Trophoblast cell (in vitro differentiated cells and primary cell): ENCODE results near the gene SGCD.

Source experiments
- DNase-seq, 2 donors: peaks; one replicate each; pipeline ENCODE4 v3.0.0-alpha.2; 2016
- H2AFZ ChIP-seq: 2 replicates; pipeline ENCODE4 v1.6.1; 2013; ENCODE audit warnings: low read length, moderate library complexity, mild to moderate bottlenecking; ENCODE audit not compliant: insufficient read depth, poor library complexity
- H2AK5ac ChIP-seq: 2 replicates; pipeline ENCODE4 v1.6.1; 2013; ENCODE audit warnings: mild to moderate bottlenecking, low read length
- H2BK120ac ChIP-seq: 2 replicates; pipeline ENCODE4 v1.6.1; 2013; ENCODE audit warnings: low read length, mild to moderate bottlenecking, moderate library complexity; ENCODE audit not compliant: insufficient read depth, poor library complexity
- H2BK12ac ChIP-seq: 2 replicates; pipeline ENCODE4 v1.6.1; 2013; ENCODE audit warnings: mild to moderate bottlenecking, low read length, moderate library complexity
- H2BK5ac ChIP-seq: 2 replicates; pipeline ENCODE4 v1.6.1; 2013; ENCODE audit warnings: low read length, low read depth, moderate library complexity, mild to moderate bottlenecking; ENCODE audit not compliant: poor library complexity
- H3K14ac ChIP-seq: 2 replicates; pipeline ENCODE4 v1.6.1; 2013; ENCODE audit warnings: mild to moderate bottlenecking, low read length
- H3K18ac ChIP-seq: 2 replicates; pipeline ENCODE4 v1.6.1; 2013; ENCODE audit warnings: mild to moderate bottlenecking, low read length
- H3K23ac ChIP-seq: 2 replicates; pipeline ENCODE4 v1.6.1; 2013; ENCODE audit warnings: low read length
- H3K27ac ChIP-seq: 2 replicates; pipeline ENCODE4 v1.5.1; 2013; ENCODE audit warnings: low read depth, mild to moderate bottlenecking, inconsistent platforms, low read length, moderate library complexity
- H3K27me3 ChIP-seq: 2 replicates; pipeline ENCODE4 v1.6.1; 2013; ENCODE audit warnings: inconsistent platforms, mild to moderate bottlenecking, low read length, moderate library complexity; ENCODE audit not compliant: insufficient read depth
- H3K36me3 ChIP-seq, 2 experiments: 1 replicate in 1 of 2; 2 replicates in 1 of 2; pipeline ENCODE4 v1.6.1; 2013; ENCODE audit warnings: low read length in 2 of 2, mild to moderate bottlenecking in 2 of 2, moderate library complexity in 1 of 2; ENCODE audit not compliant: insufficient read depth in 2 of 2, control insufficient read depth in 1 of 2
- H3K4ac ChIP-seq: 2 replicates; pipeline ENCODE4 v1.6.1; 2013; ENCODE audit warnings: low read depth, mild to moderate bottlenecking, low read length, moderate library complexity
- H3K4me1 ChIP-seq, 2 experiments: 1 replicate in 1 of 2; 2 replicates in 1 of 2; pipeline ENCODE4 v1.6.1; 2013; ENCODE audit warnings: low read length in 2 of 2, mild to moderate bottlenecking in 2 of 2, moderate library complexity in 1 of 2; ENCODE audit not compliant: insufficient read depth in 2 of 2, control insufficient read depth in 1 of 2
- H3K4me2 ChIP-seq: 2 replicates; pipeline ENCODE4 v1.6.1; 2013; ENCODE audit warnings: inconsistent platforms, mild to moderate bottlenecking, low read length, moderate library complexity
- H3K4me3 ChIP-seq: 2 replicates; pipeline ENCODE4 v1.5.1; 2013; ENCODE audit warnings: mild to moderate bottlenecking, low read depth, low read length, inconsistent platforms
- H3K79me1 ChIP-seq: one replicate; pipeline ENCODE4 v1.6.1; 2013; ENCODE audit warnings: low read length
- H3K79me2 ChIP-seq: 2 replicates; pipeline ENCODE4 v1.6.1; 2013; ENCODE audit warnings: low read length, mild to moderate bottlenecking; ENCODE audit not compliant: control insufficient read depth, insufficient read depth, poor library complexity
- H3K9ac ChIP-seq: 2 replicates; pipeline ENCODE4 v1.6.1; 2013; ENCODE audit warnings: mild to moderate bottlenecking, low read length
- H3K9me3 ChIP-seq: 2 replicates; pipeline ENCODE4 v1.6.1; 2013; ENCODE audit warnings: low read depth, mild to moderate bottlenecking, control low read depth, inconsistent platforms, low read length; ENCODE audit not compliant: insufficient read depth
- H4K12ac ChIP-seq: 2 replicates; pipeline ENCODE4 v1.6.1; 2013; ENCODE audit warnings: low read depth, mild to moderate bottlenecking, low read length, moderate library complexity
- H4K8ac ChIP-seq: 2 replicates; pipeline ENCODE4 v1.6.1; 2013; ENCODE audit warnings: low read depth, mild to moderate bottlenecking, low read length, moderate library complexity
- H4K91ac ChIP-seq: one replicate; pipeline ENCODE4 v1.6.1; 2013; ENCODE audit warnings: low read depth, mild to moderate bottlenecking, low read length, moderate library complexity
- WGBS: extraction: QIAGEN DNeasy Blood & Tissue Kit; methylation state at CpG from one replicate; pipeline ENCODE4 v1.1.7; 2013; ENCODE audit warnings: missing lambda C conversion rate; ENCODE audit not compliant: insufficient read length, insufficient coverage; ENCODE audit errors: extremely low coverage; 5-methylcytosine and 5-hydroxymethylcytosine counted together

SGCD gene

DNA sequence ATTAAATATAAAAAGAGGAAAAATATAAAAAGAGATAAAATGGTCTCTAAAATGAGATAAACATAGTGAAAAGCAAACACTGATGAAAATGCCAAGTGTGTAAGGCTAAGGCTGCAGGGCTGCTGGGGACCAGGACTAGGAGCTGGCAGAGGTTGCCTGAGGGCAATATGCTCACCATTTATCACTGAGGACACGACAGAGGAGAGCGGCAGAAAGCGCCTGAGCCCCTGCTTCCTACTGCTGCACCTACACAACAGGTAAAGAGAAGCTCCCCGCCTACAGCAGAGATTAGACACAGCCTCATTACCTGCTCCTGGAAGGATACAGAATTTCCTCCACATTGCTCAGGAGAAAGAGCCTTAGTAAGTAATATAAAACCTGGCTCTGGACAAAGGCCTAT lies 452.5 kb downstream of the SGCD start:
- no peaks in the 10 kb centered on the region for H3K79me2 ChIP-seq

DNA sequence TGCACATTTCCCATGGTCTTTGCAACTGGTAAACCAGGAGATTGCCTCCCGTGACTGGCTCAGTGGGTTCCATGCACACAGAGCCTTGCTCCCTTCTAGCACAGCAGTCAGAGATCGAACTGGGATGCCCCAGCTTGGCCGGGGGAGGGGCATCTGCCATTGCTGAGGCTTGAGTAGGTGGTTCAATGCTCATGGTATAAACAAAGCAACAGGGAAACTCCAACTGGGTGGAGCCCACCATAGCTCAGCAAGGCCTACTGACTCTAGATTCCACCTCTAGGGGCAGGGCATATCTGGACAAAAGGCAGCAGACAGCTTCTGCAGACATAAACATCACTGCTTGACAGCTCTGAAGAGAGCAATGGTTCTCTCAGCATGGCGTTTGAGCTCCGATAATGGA lies 456.1 kb downstream of the SGCD start:
- no peak overlapping the region for H2AFZ ChIP-seq
- no peak overlapping the region for H3K4me3 ChIP-seq
- H3K79me1 ChIP-seq = no peaks in the 10 kb centered on the region
- H3K9me3 ChIP-seq = no peaks in the 10 kb centered on the region
- no peak overlapping the region for H3K27ac ChIP-seq
- H3K79me2 ChIP-seq = no peaks in the 10 kb centered on the region
- H2BK12ac ChIP-seq = no peak overlapping the region
- no peaks in the 10 kb centered on the region for H3K4me1 ChIP-seq
- no peak overlapping the region for H2AK5ac ChIP-seq
- H4K12ac ChIP-seq = no peak overlapping the region
- no peak overlapping the region for H3K23ac ChIP-seq
- H3K9ac ChIP-seq = no peak overlapping the region
- H3K18ac ChIP-seq = no peak overlapping the region
- no peak overlapping the region for H3K4ac ChIP-seq
- H2BK5ac ChIP-seq = no peak overlapping the region
- no peak for DNase-seq
- no peaks in the 10 kb centered on the region for H3K27me3 ChIP-seq
- H2BK120ac ChIP-seq = no peak overlapping the region
- H4K8ac ChIP-seq = no peak overlapping the region
- no peak overlapping the region for H3K4me2 ChIP-seq
- no peak overlapping the region for H4K91ac ChIP-seq
- no peak overlapping the region for H3K14ac ChIP-seq
- H3K36me3 ChIP-seq = no peaks in the 10 kb centered on the region
- WGBS = no CpG with 5 or more reads among the region's 5 CpGs

More for the DNA sequence above, 452.5 kb downstream of the SGCD start:
- Histone ChIP-seq H3K4me1 (no peaks in the 10 kb centered on the region), H3K27ac (no peak overlapping the region), H3K4me2 (no peak overlapping the region), H3K4me3 (no peak overlapping the region), H2BK12ac (no peak overlapping the region), H3K23ac (no peak overlapping the region), H3K36me3 (no peaks in the 10 kb centered on the region), H3K27me3 (no peaks in the 10 kb centered on the region), H3K4ac (no peak overlapping the region), H3K18ac (no peak overlapping the region), H3K79me1 (no peaks in the 10 kb centered on the region), H2AFZ (no peak overlapping the region), H2AK5ac (no peak overlapping the region), H2BK5ac (no peak overlapping the region), H3K9me3 (no peaks in the 10 kb centered on the region), H4K12ac (no peak overlapping the region), H4K8ac (no peak overlapping the region), H4K91ac (no peak overlapping the region), H2BK120ac (no peak overlapping the region), H3K14ac (no peak overlapping the region), H3K9ac (no peak overlapping the region)
- WGBS = no CpG with 5 or more reads among the region's 4 CpGs
- DNase-seq = no peak

DNA sequence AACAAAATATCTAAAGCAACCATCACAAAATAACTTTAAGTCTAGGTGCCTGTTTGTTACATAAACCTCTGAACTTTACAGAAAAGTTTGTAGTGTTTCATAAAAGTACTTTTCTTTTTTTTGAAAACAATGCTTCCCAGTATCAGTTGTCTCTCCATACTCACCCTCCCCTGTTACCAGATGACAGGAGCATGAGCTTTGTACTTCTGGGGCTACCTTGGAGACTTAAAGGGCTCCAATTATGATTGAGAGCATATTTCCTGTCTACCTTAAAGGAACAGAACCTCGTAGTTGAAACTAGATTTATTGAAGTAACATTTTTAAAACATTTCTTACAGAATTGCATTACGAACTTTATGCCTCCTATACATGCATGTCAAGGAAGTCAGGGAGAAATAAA lies 467.7 kb downstream of the SGCD start:
- Histone ChIP-seq H3K4me2 (no peak overlapping the region), H3K18ac (no peak overlapping the region), H2BK5ac (no peak overlapping the region), H3K4ac (no peak overlapping the region), H3K23ac (no peak overlapping the region), H4K91ac (no peak overlapping the region), H3K36me3 (no peaks in the 10 kb centered on the region), H2AK5ac (no peak overlapping the region), H4K12ac (no peak overlapping the region), H3K14ac (no peak overlapping the region), H3K9me3 (no peaks in the 10 kb centered on the region), H3K79me2 (no peaks in the 10 kb centered on the region), H2AFZ (no peak overlapping the region), H2BK12ac (no peak overlapping the region), H3K27me3 (no peaks in the 10 kb centered on the region), H2BK120ac (no peak overlapping the region), H3K9ac (no peak overlapping the region), H3K79me1 (no peaks in the 10 kb centered on the region), H3K4me1 (no peaks in the 10 kb centered on the region), H3K4me3 (no peak overlapping the region), H4K8ac (no peak overlapping the region), H3K27ac (no peak overlapping the region)
- no peak for DNase-seq
- WGBS = no CpG with 5 or more reads among the region's 2 CpGs

DNA sequence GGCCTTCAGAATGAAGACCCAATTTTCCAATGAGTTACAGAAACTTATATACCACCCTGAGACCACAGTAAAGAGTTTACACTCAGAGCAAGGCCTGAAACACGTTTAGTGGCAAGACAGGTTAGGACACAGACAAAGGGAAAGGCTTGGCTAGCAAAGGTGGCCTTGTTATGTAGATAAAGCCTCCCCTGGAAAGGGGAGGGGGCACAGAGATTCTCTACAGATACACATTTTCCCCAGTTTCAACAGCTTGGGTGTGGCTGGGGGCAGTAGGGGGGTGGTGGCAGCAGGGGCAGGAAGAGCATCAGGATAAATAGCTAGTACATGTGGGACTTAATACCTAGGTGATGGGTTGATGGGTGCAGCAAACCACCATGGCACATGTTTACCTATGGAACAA lies 471.2 kb downstream of the SGCD start:
- Histone ChIP-seq H3K36me3 (no peaks in the 10 kb centered on the region), H3K14ac (no peak overlapping the region), H3K79me1 (no peaks in the 10 kb centered on the region), H2BK5ac (no peak overlapping the region), H3K27ac (no peak overlapping the region), H3K4ac (no peak overlapping the region), H3K9ac (no peak overlapping the region), H2BK12ac (no peak overlapping the region), H4K91ac (no peak overlapping the region), H3K9me3 (no peaks in the 10 kb centered on the region), H3K4me3 (no peak overlapping the region), H3K18ac (no peak overlapping the region), H3K4me1 (no peaks in the 10 kb centered on the region), H4K12ac (no peak overlapping the region), H2BK120ac (no peak overlapping the region), H2AFZ (no peak overlapping the region), H4K8ac (peak overlapping the region; percentile 47), H3K27me3 (no peaks in the 10 kb centered on the region), H3K79me2 (no peaks in the 10 kb centered on the region), H2AK5ac (no peak overlapping the region), H3K23ac (no peak overlapping the region), H3K4me2 (no peak overlapping the region)
- WGBS = no CpG with 5 or more reads among the region's 1 CpG
- DNase-seq = no peak
